Right cardiac atrium (tissue), 5 donors: ENCODE measurements around the gene IGSF3. TPM values are rescaled to one million over a fixed set of nuclear protein-coding genes. Genes with fewer than 3 reads are reported as not detected.
"Not testable (repeated sequence)": the region's sequence is repeated elsewhere in the genome, so short reads cannot be mapped to it uniquely, and the experiment has no call there.

Source experiments
- ATAC-seq, 2 donors: fragments of 200-7000 bp; cut with Tn5 transposase; one replicate each; pipeline versions ENCODE4 v1.8.0 to v1.9.1; 2020; ENCODE audit warnings: moderate library complexity in 2 of 2, mild to moderate bottlenecking in 1 of 2
- DNase-seq, 3 donors: peaks; one replicate each; pipeline ENCODE4 v3.0.0-alpha.2; 2020
- H3K27ac ChIP-seq: one replicate; pipeline ENCODE4 v1.5.1; 2013; ENCODE audit warnings: mild to moderate bottlenecking, low read length, control low read depth, moderate library complexity
- H3K27me3 ChIP-seq: one replicate; pipeline ENCODE4 v1.6.1; 2013; ENCODE audit not compliant: control insufficient read depth, insufficient read depth
- H3K4me1 ChIP-seq: one replicate; pipeline ENCODE4 v1.6.1; 2013; ENCODE audit warnings: low read length; ENCODE audit not compliant: control insufficient read depth, insufficient read depth
- H3K4me3 ChIP-seq: one replicate; pipeline ENCODE4 v1.5.1; 2013; ENCODE audit warnings: low read length, control low read depth
- H3K9me3 ChIP-seq: one replicate; pipeline ENCODE4 v1.6.1; 2013; ENCODE audit warnings: low read length; ENCODE audit not compliant: control insufficient read depth
- WGBS: extraction: QIAGEN DNeasy Blood & Tissue Kit; methylation state at CpG from one replicate; pipeline ENCODE4 v1.1.7; 2013; 5-methylcytosine and 5-hydroxymethylcytosine counted together
- intact Hi-C, 4 donors: fragments of 100-400 bp; cut with DNase I; formaldehyde crosslinking; loops; one replicate each; pipeline versions ENCODE4 v1.11.0 to v1.14.0; 2022 to 2023
- polyA plus RNA-seq: library from polyadenylated mRNA; stranded (reverse); fragments of 200-250 nt; gene quantifications from one replicate; pipeline ENCODE4 v1.2.3, GENCODE V29; 2013
- total RNA-seq, 4 donors: library from RNA; stranded (reverse); fragmentation: NEBNext Ultra II Directional; extraction: Animal tissue kit (Norgen Biotek cat#: 25700); gene quantifications; one replicate each; pipeline ENCODE4 v1.2.1, GENCODE V29; 2021
- donor health status: healthy with polysubstance abuse.
- donor health status: DM: no; HTN: yes; CAD: no.
- donor health status: DM: no; HTN: no; CAD: no.
- donor health status: DM: no; HTN: yes; CAD: no; lungs with severe emphysema.
- donor health status: DM: yes; HTN: yes; CAD: no.

IGSF3 gene
- total and polyA plus RNA-seq, 5 donors: 5.0 to 15.5 (median 13.0) TPM

GRCh38 chr1:116595946-116596741 is 71.4 kb downstream of the IGSF3 start:
- H3K27ac ChIP-seq, H3K9me3 ChIP-seq, H3K4me1 ChIP-seq, H3K4me3 ChIP-seq, intact Hi-C loops, H3K27me3 ChIP-seq, DNase-seq: not testable (repeated sequence)
- ATAC-seq: peak in 1 of 2 donors; percentile 61
- WGBS: 17% methylated on average over 8 of the region's 8 CpGs

GRCh38 chr1:116595065-116595840 is 72.3 kb downstream of the IGSF3 start:
- H3K4me1 ChIP-seq, ATAC-seq, intact Hi-C loops: not testable (repeated sequence)

GRCh38 chr1:116593977-116594376 is 73.6 kb downstream of the IGSF3 start:
- intact Hi-C loops, H3K4me1 ChIP-seq, ATAC-seq, H3K27me3 ChIP-seq, DNase-seq, H3K27ac ChIP-seq, H3K4me3 ChIP-seq, H3K9me3 ChIP-seq: not testable (repeated sequence)
- 81% methylated on average over 3 of the region's 3 CpGs for WGBS

More at GRCh38 chr1:116595065-116595840, 72.3 kb downstream of the IGSF3 start:
- H3K4me3 ChIP-seq, DNase-seq, H3K9me3 ChIP-seq, H3K27ac ChIP-seq, H3K27me3 ChIP-seq: not testable (repeated sequence)
- whole genome bisulfite sequencing: 72% methylated on average over 4 of the region's 4 CpGs

GRCh38 chr1:116593401-116593800 is 74.1 kb downstream of the IGSF3 start:
- H3K4me1 ChIP-seq, H3K9me3 ChIP-seq, H3K4me3 ChIP-seq, intact Hi-C loops, H3K27me3 ChIP-seq: not testable (repeated sequence)
- H3K27ac ChIP-seq: peak overlapping the region; percentile 72
- DNase-seq (peak in 2 of 3 donors; percentile 64 to 66), ATAC-seq (peak; percentile 74 to 85)
- 79% methylated on average over 4 of the region's 5 CpGs for WGBS

GRCh38 chr1:116591951-116592605 is 75.5 kb downstream of the IGSF3 start:
- ATAC-seq, DNase-seq, H3K4me1 ChIP-seq, H3K27ac ChIP-seq, intact Hi-C loops, H3K27me3 ChIP-seq, H3K9me3 ChIP-seq, H3K4me3 ChIP-seq: not testable (repeated sequence)
- WGBS: 86% methylated on average over 7 of the region's 7 CpGs

GRCh38 chr1:116591006-116591950 is 76.3 kb downstream of the IGSF3 start:
- H3K9me3 ChIP-seq, DNase-seq, H3K27me3 ChIP-seq, H3K27ac ChIP-seq, intact Hi-C loops, H3K4me3 ChIP-seq, H3K4me1 ChIP-seq, ATAC-seq: not testable (repeated sequence)
- WGBS: 80% methylated on average over 5 of the region's 10 CpGs

GRCh38 chr1:116590359-116591005 is 77.1 kb downstream of the IGSF3 start:
- H3K27me3 ChIP-seq, H3K4me3 ChIP-seq, H3K4me1 ChIP-seq, intact Hi-C loops, H3K9me3 ChIP-seq, ATAC-seq, DNase-seq, H3K27ac ChIP-seq: not testable (repeated sequence)
- 89% methylated on average over 6 of the region's 6 CpGs for WGBS

GRCh38 chr1:116589101-116589735 is 78.3 kb downstream of the IGSF3 start:
- 51% methylated on average over 9 of the region's 9 CpGs for WGBS
- H3K27ac ChIP-seq, DNase-seq, ATAC-seq, H3K4me1 ChIP-seq, H3K4me3 ChIP-seq, H3K9me3 ChIP-seq, H3K27me3 ChIP-seq, intact Hi-C loops: not testable (repeated sequence)

- WGBS: 70% methylated on average over 5 of the region's 5 CpGs
- no peak for DNase-seq
- H3K4me3 ChIP-seq: no peak overlapping the region
- H3K27me3 ChIP-seq: no peaks in the 10 kb centered on the region
- intact Hi-C loops: no loop called here
- ATAC-seq: peak; percentile 15 to 31
- H3K27ac ChIP-seq: no peak overlapping the region
- no peaks in the 10 kb centered on the region for H3K9me3 ChIP-seq
- H3K4me1 ChIP-seq: no peaks in the 10 kb centered on the region
Observed at GRCh38 chr1:116587501-116588227, 79.9 kb downstream of the IGSF3 start.
